ENCODE data around the gene SCYGR5.
"Not testable (repeated sequence)": the region's sequence is repeated elsewhere in the genome, so short reads cannot be mapped to it uniquely, and the experiment has no call there.

The SCYGR5 gene

GRCh38 chr2:227671170-227671905 lies 4.7 kb downstream of the SCYGR5 start:
- Histone ChIP-seq H3K4me1 (ENCODE audit: control insufficient read depth in 1 of 2, insufficient read depth in 2 of 2, low read length in 2 of 2) (no peaks in the 10 kb centered on the region), H3K27ac (ENCODE audit: low read depth, low read length) (no peak overlapping the region), H3K27me3 (ENCODE audit: control insufficient read depth in 1 of 2, insufficient read depth in 2 of 2, low read length in 2 of 2) (no peaks in the 10 kb centered on the region), H3K4me3 (ENCODE audit: low read depth in 1 of 2, low read length in 2 of 2) (no peak overlapping the region), H3K9ac (ENCODE audit: low read depth in 1 of 2, low read length in 2 of 2) (no peak overlapping the region), H3K9me3 (ENCODE audit: control insufficient read depth in 1 of 2, low read length in 2 of 2) (no peaks in the 10 kb centered on the region), H3K36me3 (ENCODE audit: control insufficient read depth in 1 of 2, insufficient read depth in 2 of 2, low read length in 2 of 2) (no peaks in the 10 kb centered on the region)

- not testable (repeated sequence) for H3K4me1 ChIP-seq (ENCODE audit: control insufficient read depth in 1 of 2, insufficient read depth in 2 of 2, low read length in 2 of 2); H3K4me3 ChIP-seq (ENCODE audit: low read depth in 1 of 2, low read length in 2 of 2); H3K9ac ChIP-seq (ENCODE audit: low read depth in 1 of 2, low read length in 2 of 2)
These were observed 7.0 kb downstream of the SCYGR5 start for GRCh38 chr2:227673620-227674019.

GRCh38 chr2:227674485-227674884 lies 7.9 kb downstream of the SCYGR5 start:
- H3K9ac ChIP-seq (ENCODE audit: low read depth in 1 of 2, low read length in 2 of 2): no peak overlapping the region

More at GRCh38 chr2:227673620-227674019, 7.0 kb downstream of the SCYGR5 start:
- not testable (repeated sequence) for H3K27ac ChIP-seq (ENCODE audit: low read depth, low read length); H3K9me3 ChIP-seq (ENCODE audit: control insufficient read depth in 1 of 2, low read length in 2 of 2); H3K36me3 ChIP-seq (ENCODE audit: control insufficient read depth in 1 of 2, insufficient read depth in 2 of 2, low read length in 2 of 2); H3K27me3 ChIP-seq (ENCODE audit: control insufficient read depth in 1 of 2, insufficient read depth in 2 of 2, low read length in 2 of 2)

GRCh38 chr2:227677928-227678327 lies 11.3 kb downstream of the SCYGR5 start:
- Histone ChIP-seq H3K9ac (ENCODE audit: low read depth in 1 of 2, low read length in 2 of 2) (no peak overlapping the region), H3K27ac (ENCODE audit: low read depth, low read length) (no peak overlapping the region), H3K36me3 (ENCODE audit: control insufficient read depth in 1 of 2, insufficient read depth in 2 of 2, low read length in 2 of 2) (no peaks in the 10 kb centered on the region), H3K27me3 (ENCODE audit: control insufficient read depth in 1 of 2, insufficient read depth in 2 of 2, low read length in 2 of 2) (no peaks in the 10 kb centered on the region), H3K4me1 (ENCODE audit: control insufficient read depth in 1 of 2, insufficient read depth in 2 of 2, low read length in 2 of 2) (no peaks in the 10 kb centered on the region), H3K9me3 (ENCODE audit: control insufficient read depth in 1 of 2, low read length in 2 of 2) (no peaks in the 10 kb centered on the region), H3K4me3 (ENCODE audit: low read depth in 1 of 2, low read length in 2 of 2) (no peak overlapping the region)

More at GRCh38 chr2:227674485-227674884, 7.9 kb downstream of the SCYGR5 start:
- H3K4me3 ChIP-seq (ENCODE audit: low read depth in 1 of 2, low read length in 2 of 2): no peak overlapping the region
- H3K27ac ChIP-seq (ENCODE audit: low read depth, low read length): no peak overlapping the region
- no peaks in the 10 kb centered on the region for H3K36me3 ChIP-seq (ENCODE audit: control insufficient read depth in 1 of 2, insufficient read depth in 2 of 2, low read length in 2 of 2)
- H3K27me3 ChIP-seq (ENCODE audit: control insufficient read depth in 1 of 2, insufficient read depth in 2 of 2, low read length in 2 of 2): no peaks in the 10 kb centered on the region
- H3K9me3 ChIP-seq (ENCODE audit: control insufficient read depth in 1 of 2, low read length in 2 of 2): no peaks in the 10 kb centered on the region
- no peaks in the 10 kb centered on the region for H3K4me1 ChIP-seq (ENCODE audit: control insufficient read depth in 1 of 2, insufficient read depth in 2 of 2, low read length in 2 of 2)

- H3K9ac ChIP-seq (ENCODE audit: low read depth in 1 of 2, low read length in 2 of 2): no peak overlapping the region
- H3K27me3 ChIP-seq (ENCODE audit: control insufficient read depth in 1 of 2, insufficient read depth in 2 of 2, low read length in 2 of 2): no peaks in the 10 kb centered on the region
- no peaks in the 10 kb centered on the region for H3K4me1 ChIP-seq (ENCODE audit: control insufficient read depth in 1 of 2, insufficient read depth in 2 of 2, low read length in 2 of 2)
- H3K27ac ChIP-seq (ENCODE audit: low read depth, low read length): no peak overlapping the region
- H3K4me3 ChIP-seq (ENCODE audit: low read depth in 1 of 2, low read length in 2 of 2): no peak overlapping the region
- H3K9me3 ChIP-seq (ENCODE audit: control insufficient read depth in 1 of 2, low read length in 2 of 2): no peaks in the 10 kb centered on the region
- peaks cover 4 to 8% of the 10 kb centered on the region in 2 donors for H3K36me3 ChIP-seq (ENCODE audit: control insufficient read depth in 1 of 2, insufficient read depth in 2 of 2, low read length in 2 of 2)
These were observed 17.7 kb downstream of the SCYGR5 start for GRCh38 chr2:227684258-227684657.

GRCh38 chr2:227687189-227687588 lies 20.6 kb downstream of the SCYGR5 start:
- Histone ChIP-seq H3K9ac (ENCODE audit: low read depth in 1 of 2, low read length in 2 of 2) (no peak overlapping the region), H3K36me3 (ENCODE audit: control insufficient read depth in 1 of 2, insufficient read depth in 2 of 2, low read length in 2 of 2) (peaks cover 4 to 8% of the 10 kb centered on the region in 2 donors), H3K9me3 (ENCODE audit: control insufficient read depth in 1 of 2, low read length in 2 of 2) (no peaks in the 10 kb centered on the region), H3K27ac (ENCODE audit: low read depth, low read length) (no peak overlapping the region), H3K4me1 (ENCODE audit: control insufficient read depth in 1 of 2, insufficient read depth in 2 of 2, low read length in 2 of 2) (no peaks in the 10 kb centered on the region), H3K4me3 (ENCODE audit: low read depth in 1 of 2, low read length in 2 of 2) (no peak overlapping the region), H3K27me3 (ENCODE audit: control insufficient read depth in 1 of 2, insufficient read depth in 2 of 2, low read length in 2 of 2) (no peaks in the 10 kb centered on the region)

GRCh38 chr2:227696990-227697679 lies 30.5 kb downstream of the SCYGR5 start:
- no peaks in the 10 kb centered on the region for H3K27me3 ChIP-seq (ENCODE audit: control insufficient read depth in 1 of 2, insufficient read depth in 2 of 2, low read length in 2 of 2)
- peaks cover 0 to 5% of the 10 kb centered on the region in 2 donors for H3K4me1 ChIP-seq (ENCODE audit: control insufficient read depth in 1 of 2, insufficient read depth in 2 of 2, low read length in 2 of 2)
- H3K9ac ChIP-seq (ENCODE audit: low read depth in 1 of 2, low read length in 2 of 2): no peak overlapping the region
- no peak overlapping the region for H3K4me3 ChIP-seq (ENCODE audit: low read depth in 1 of 2, low read length in 2 of 2)
- H3K9me3 ChIP-seq (ENCODE audit: control insufficient read depth in 1 of 2, low read length in 2 of 2): no peaks in the 10 kb centered on the region
- no peak overlapping the region for H3K27ac ChIP-seq (ENCODE audit: low read depth, low read length)
- H3K36me3 ChIP-seq (ENCODE audit: control insufficient read depth in 1 of 2, insufficient read depth in 2 of 2, low read length in 2 of 2): peaks cover 0 to 10% of the 10 kb centered on the region in 2 donors

- Histone ChIP-seq H3K9ac (ENCODE audit: low read depth in 1 of 2, low read length in 2 of 2) (no peak overlapping the region), H3K9me3 (ENCODE audit: control insufficient read depth in 1 of 2, low read length in 2 of 2) (no peaks in the 10 kb centered on the region), H3K4me3 (ENCODE audit: low read depth in 1 of 2, low read length in 2 of 2) (no peak overlapping the region), H3K4me1 (ENCODE audit: control insufficient read depth in 1 of 2, insufficient read depth in 2 of 2, low read length in 2 of 2) (peaks cover 16 to 23% of the 10 kb centered on the region in 2 donors), H3K27ac (ENCODE audit: low read depth, low read length) (no peak overlapping the region), H3K27me3 (ENCODE audit: control insufficient read depth in 1 of 2, insufficient read depth in 2 of 2, low read length in 2 of 2) (no peaks in the 10 kb centered on the region), H3K36me3 (ENCODE audit: control insufficient read depth in 1 of 2, insufficient read depth in 2 of 2, low read length in 2 of 2) (peaks cover 0 to 10% of the 10 kb centered on the region in 2 donors)
These were observed 35.0 kb downstream of the SCYGR5 start for GRCh38 chr2:227701556-227701955.

- Histone ChIP-seq H3K4me3 (ENCODE audit: low read depth in 1 of 2, low read length in 2 of 2) (no peak overlapping the region), H3K27ac (ENCODE audit: low read depth, low read length) (no peak overlapping the region), H3K4me1 (ENCODE audit: control insufficient read depth in 1 of 2, insufficient read depth in 2 of 2, low read length in 2 of 2) (peaks cover 23 to 30% of the 10 kb centered on the region in 2 donors), H3K9ac (ENCODE audit: low read depth in 1 of 2, low read length in 2 of 2) (no peak overlapping the region), H3K9me3 (ENCODE audit: control insufficient read depth in 1 of 2, low read length in 2 of 2) (no peaks in the 10 kb centered on the region), H3K36me3 (ENCODE audit: control insufficient read depth in 1 of 2, insufficient read depth in 2 of 2, low read length in 2 of 2) (peaks cover 0 to 10% of the 10 kb centered on the region in 2 donors), H3K27me3 (ENCODE audit: control insufficient read depth in 1 of 2, insufficient read depth in 2 of 2, low read length in 2 of 2) (no peaks in the 10 kb centered on the region)
These were observed 36.7 kb downstream of the SCYGR5 start for GRCh38 chr2:227703280-227703732.

- H3K4me1 ChIP-seq (ENCODE audit: control insufficient read depth in 1 of 2, insufficient read depth in 2 of 2, low read length in 2 of 2): peaks cover 23 to 30% of the 10 kb centered on the region in 2 donors
- no peaks in the 10 kb centered on the region for H3K9me3 ChIP-seq (ENCODE audit: control insufficient read depth in 1 of 2, low read length in 2 of 2)
- H3K36me3 ChIP-seq (ENCODE audit: control insufficient read depth in 1 of 2, insufficient read depth in 2 of 2, low read length in 2 of 2): peaks cover 0 to 7% of the 10 kb centered on the region in 2 donors
- no peaks in the 10 kb centered on the region for H3K27me3 ChIP-seq (ENCODE audit: control insufficient read depth in 1 of 2, insufficient read depth in 2 of 2, low read length in 2 of 2)
- H3K9ac ChIP-seq (ENCODE audit: low read depth in 1 of 2, low read length in 2 of 2): no peak overlapping the region
- no peak overlapping the region for H3K4me3 ChIP-seq (ENCODE audit: low read depth in 1 of 2, low read length in 2 of 2)
- no peak overlapping the region for H3K27ac ChIP-seq (ENCODE audit: low read depth, low read length)
These were observed 37.4 kb downstream of the SCYGR5 start for GRCh38 chr2:227703961-227704360.

All from duodenal mucosa (tissue), 2 donors.